Umbilical cord (tissue), 2 donors: ENCODE measurements around the gene GOPC. TPM values are rescaled to one million over a fixed set of nuclear protein-coding genes. Genes with fewer than 3 reads are reported as not detected.
"Not testable (repeated sequence)": the region's sequence is repeated elsewhere in the genome, so short reads cannot be mapped to it uniquely, and the experiment has no call there.

Experiments
- DNase-seq: peaks from one replicate; pipeline ENCODE4 v3.0.0-alpha.2; 2015; ENCODE audit warnings: low spot score
- total RNA-seq: library from RNA; depleted of rRNA; stranded (reverse); fragments of >200 nt; gene quantifications from one replicate; pipeline ENCODE4 v1.2.3, GENCODE V29; 2014; ENCODE audit warnings: low replicate concordance; ENCODE audit not compliant: insufficient read depth

Gene GOPC
- total RNA-seq, 1 donor from 2014 or later = 50.3 TPM

DNA sequence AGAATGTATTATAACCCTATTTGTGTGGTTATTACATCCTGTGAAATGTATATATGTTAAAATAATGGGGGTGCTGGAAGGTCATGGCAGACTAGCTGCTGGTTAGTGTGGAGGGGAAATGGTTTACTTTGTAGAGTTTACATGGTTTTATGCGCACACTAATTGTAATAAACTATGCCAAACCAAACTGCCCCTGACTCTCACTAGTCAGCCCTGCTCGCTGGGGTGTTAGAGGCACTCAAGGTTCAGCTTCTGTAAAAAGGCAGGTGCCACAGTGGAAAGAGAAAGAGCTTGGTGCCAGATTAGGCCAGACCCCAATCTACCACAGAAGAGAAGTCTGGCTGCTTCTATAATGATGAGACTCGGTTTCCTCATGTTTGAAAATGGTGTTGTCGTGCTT lies 52.7 kb downstream of the GOPC start:
- no peak for DNase-seq

DNA sequence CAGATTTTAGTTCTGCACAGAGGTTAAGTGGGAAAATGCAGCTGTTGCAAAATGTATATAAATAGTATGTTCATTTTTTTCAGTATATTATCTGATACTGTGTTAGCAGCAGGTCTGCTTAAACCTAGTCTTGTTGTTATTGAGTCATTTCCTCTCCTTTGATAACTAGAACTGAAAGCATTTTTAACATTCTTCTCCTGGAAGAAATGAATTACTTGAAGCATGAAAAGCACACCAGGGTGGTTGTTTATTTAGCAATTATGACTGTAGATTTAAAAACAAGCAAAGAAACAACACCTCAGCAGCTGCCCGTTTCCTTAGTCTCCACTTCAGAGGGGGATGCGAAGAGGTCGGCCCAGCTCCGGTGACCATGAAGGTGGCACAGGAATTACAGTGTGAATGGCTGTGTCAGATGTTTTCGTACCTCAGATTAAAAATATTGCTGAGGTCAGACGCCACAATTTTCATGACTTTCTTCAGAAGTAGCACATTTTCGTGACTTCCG lies 53.5 kb downstream of the GOPC start:
- DNase-seq = no peak

DNA sequence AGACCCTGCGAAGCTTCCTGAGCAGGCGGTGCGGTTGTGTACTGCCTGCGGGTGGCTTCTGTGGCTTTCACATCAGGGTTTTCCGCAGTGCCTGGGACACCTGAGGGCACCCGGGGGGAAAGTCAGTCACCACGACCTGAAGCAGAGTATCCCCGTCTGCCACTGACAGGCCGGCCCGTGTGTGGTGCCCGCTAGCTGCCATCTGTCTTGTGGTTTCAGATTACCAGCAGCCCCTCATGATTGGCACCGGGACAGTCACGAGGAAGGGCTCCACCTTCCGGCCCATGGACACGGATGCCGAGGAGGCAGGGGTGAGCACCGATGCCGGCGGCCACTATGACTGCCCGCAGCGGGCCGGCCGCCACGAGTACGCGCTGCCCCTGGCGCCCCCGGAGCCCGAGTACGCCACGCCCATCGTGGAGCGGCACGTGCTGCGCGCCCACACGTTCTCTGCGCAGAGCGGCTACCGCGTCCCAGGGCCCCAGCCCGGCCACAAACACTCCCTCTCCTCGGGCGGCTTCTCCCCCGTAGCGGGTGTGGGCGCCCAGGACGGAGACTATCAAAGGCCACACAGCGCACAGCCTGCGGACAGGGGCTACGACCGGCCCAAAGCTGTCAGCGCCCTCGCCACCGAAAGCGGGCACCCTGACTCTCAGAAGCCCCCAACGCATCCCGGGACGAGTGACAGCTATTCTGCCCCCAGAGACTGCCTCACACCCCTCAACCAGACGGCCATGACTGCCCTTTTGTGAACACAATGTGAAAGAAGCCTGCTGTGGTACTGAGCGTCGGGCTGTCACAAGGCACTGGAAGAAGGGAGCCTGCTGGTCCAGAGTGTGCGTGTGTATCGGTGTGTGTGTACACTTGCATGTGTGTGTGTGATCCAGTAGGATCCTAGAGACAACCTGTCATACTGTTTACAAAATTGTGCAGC lies 54.4 kb downstream of the GOPC start:
- peak; percentile 60 for DNase-seq

DNA sequence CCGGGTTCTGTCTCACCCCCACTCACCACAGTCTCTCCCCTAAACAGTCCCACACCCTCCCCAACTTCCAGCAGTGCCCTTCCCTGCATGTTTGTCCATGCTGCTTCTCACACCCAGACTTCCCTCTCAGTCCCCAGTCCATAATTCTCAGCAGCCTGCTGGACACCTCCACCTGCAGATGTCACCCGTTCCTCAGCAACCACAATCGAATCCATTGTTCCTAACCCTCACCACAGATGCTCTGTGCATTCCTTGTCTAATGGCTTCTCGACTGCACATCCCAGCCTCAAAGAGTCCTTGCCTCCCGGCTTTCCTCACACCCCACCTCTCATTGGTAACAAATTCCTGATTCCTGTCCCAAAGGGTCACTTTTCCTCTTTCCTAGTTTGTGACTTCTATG lies 55.6 kb downstream of the GOPC start:
- no peak for DNase-seq

DNA sequence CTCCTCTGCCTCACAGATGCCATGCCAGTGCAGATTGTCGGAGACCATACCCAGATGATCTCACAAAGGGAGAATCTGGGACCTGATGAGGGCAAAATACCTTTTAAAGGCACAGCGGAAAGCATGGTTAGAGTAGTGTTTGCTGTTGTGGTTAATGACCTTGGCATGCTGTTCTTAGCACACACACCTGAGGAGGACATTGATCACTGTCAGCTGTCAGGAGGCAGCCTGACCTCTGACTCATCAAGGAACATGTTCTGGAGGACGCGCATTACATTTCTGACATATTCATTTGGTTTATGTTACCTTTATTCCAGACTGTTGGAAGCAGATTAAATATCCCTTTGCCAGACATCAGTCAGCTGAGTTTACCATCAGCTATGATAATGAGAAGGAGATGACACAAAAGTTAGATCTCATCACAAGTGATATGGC lies 57.1 kb downstream of the GOPC start:
- DNase-seq = no peak

DNA sequence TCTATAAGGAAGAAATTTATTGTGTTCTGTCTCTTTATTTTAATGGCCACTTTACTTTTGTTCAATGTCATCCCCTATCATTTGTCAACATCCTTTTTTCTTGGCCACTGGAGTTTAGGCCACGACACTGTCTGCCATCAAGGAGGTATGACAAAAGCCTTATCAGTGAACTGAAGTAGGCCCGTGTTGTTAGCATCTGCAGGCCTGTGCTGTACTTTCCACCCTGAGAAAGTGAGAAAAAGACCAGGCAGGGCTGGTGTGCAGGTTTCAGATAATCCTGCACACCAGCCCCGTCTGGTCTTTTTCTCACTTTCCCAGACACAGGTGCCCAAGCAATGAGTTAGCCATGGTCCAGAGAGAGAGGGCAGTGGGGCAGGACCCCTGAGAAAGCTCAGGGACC lies 57.6 kb downstream of the GOPC start:
- DNase-seq = no peak

DNA sequence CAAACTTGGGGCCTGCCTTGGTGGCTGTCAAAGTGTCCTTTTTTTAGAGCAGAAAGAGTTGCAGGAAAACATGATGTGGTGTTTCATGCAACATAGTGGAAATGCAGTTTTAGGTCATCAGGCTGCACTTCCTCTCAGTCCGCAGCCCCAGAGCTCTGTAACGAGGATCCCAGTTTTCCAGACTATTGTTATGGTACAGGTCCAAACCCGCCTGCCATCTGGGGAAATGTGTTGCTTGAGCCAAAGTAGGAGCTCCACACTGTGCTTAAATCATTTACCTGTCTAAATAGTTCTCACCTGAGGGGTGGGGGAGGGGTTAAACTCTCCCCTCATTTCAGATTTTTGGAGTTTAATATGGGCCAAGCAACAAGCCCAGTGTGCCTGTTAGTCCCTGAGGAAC lies 59.8 kb downstream of the GOPC start:
- DNase-seq = no peak

DNA sequence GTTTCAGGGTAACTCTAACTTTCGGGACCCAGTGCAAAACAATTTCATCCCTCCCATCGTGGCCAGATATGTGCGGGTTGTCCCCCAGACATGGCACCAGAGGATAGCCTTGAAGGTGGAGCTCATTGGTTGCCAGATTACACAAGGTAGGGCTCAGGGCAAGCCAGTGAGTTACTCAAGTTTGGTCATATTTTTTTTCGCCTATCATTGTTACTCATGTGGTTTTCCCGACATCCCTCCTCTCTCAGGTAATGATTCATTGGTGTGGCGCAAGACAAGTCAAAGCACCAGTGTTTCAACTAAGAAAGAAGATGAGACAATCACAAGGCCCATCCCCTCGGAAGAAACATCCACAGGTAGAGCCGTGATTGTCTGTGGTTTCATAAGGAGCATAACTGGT lies 61.6 kb downstream of the GOPC start:
- DNase-seq = no peak

DNA sequence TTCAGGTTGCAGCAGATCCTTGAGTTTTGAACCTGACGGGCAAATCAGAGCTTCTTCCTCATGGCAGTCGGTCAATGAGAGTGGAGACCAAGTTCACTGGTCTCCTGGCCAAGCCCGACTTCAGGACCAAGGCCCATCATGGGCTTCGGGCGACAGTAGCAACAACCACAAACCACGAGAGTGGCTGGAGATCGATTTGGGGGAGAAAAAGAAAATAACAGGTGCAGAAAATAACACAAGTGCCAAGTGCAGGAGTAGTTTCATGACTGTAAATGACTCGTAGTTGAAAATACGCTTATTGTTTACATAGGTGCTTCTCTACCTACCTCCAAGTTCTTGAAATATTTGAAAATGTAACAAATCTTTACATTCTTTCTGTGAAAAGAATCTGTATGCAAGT lies 63.7 kb downstream of the GOPC start:
- no peak for DNase-seq

DNA sequence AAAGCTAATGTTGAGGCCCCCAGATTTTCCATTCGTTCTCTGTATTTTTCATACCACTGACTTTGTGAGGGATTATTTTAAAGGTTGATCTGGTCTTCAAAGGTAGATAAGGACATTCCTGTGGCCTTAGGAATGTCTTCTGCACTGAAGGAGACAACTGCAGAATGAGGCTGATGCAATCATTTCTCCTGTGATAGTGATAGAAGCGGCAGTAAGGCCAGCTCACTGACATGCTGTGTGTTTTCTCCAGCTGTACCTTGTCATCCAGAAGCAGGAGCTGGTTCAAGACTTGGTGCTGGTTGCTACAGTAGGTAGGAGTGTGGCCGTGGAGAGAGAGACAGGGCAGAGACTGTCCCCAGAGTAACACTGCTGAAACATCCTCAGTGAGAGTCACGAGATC lies 66.0 kb downstream of the GOPC start:
- no peak for DNase-seq

DNA sequence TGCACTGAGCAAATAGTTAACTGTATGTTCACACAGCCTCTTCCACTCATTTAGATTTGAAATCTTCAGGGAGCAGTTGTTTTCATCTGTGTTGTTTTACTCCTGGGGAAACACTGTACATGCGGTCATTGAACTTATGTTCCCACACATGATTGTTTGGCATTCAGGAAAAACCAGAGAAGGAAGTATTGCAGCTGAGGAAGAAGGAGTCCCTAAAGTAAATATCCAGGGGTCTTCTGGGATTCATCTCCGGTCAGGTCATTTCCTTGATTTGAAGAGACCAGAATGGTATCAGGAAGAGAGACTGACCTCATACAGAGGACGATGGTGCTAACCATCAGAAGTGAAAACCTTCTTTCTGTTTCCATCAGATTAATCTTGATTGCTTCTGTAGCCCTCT lies 67.3 kb downstream of the GOPC start:
- DNase-seq = no peak

DNA sequence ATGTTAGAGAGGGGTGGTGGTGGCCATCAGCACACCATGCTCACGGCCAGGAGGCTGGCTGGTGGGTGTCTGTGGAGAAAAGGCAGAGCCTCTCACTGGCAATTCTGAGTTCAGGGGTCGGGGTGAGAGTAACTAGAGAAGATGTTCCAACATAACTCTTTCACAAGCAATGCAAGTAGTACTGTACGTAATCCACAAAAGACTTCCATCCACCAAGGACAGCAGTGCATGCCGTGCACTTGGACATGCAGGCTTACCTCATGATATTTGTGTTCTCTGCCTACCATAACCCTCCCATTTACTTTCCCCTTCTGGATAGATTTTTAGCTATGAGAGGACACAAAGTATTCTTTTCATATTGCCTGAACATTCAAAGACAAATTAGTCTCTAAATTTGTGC lies 68.5 kb downstream of the GOPC start:
- no peak for DNase-seq

DNA sequence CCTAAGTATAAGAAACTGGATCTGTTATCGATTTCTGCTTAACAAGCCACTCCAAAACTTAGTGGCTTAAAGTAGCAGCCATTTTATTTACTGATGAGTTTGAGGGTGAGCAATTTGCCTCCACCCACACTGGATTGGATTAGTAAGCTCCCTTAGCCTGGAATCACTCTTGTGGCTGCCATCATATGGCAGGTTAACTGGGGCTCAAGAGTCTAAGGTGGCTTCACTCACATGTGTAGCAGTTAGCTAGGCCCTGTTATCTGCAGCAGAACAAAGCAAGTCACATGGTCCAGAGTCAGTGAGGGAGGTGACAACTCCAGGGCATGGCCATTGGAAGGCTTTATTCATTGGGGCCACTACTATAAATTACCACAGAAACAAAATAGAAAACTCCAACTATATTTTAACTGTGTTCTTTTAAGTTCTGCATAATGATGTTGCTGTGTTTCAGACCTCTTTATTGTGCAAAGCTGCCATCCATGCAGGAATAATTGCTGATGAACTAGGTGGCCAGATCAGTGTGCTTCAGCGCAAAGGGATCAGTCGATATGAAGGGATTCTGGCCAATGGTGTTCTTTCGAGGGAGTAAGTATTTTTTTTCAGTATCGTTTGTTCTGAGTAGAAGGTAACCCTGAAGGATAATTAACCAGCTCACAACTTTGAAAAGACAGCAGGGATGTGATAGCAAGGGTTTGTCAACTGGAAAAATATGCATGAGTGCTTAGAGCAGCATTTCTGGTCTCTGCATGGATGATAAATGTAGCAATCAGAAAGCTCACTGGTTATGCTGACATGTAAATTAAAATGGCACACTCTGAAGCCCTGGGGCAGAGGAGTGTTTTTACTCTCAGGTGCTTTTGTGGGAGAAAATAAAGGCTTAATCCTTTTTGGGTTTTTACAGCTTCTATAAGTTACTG lies 70.2 kb downstream of the GOPC start:
- no peak for DNase-seq

DNA sequence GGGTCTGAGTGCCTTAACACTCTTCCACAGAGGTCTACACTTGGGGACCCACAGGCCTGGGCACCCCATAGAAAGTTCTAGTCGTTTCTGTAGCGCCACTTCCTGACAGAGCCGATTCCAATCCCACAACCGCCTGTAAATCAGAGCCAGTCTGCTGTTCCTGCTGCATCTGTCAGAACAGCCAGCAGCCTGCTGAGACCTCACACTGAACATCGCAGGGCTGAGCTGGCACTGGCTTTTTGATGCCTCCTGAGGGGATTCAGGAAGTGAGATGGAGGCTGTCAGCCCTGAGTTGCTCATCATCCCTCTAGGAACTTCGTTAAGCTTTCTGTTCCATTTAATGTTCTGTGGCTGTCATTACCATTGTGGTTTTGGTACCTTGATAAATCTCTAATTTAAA lies 71.0 kb downstream of the GOPC start:
- no peak for DNase-seq

DNA sequence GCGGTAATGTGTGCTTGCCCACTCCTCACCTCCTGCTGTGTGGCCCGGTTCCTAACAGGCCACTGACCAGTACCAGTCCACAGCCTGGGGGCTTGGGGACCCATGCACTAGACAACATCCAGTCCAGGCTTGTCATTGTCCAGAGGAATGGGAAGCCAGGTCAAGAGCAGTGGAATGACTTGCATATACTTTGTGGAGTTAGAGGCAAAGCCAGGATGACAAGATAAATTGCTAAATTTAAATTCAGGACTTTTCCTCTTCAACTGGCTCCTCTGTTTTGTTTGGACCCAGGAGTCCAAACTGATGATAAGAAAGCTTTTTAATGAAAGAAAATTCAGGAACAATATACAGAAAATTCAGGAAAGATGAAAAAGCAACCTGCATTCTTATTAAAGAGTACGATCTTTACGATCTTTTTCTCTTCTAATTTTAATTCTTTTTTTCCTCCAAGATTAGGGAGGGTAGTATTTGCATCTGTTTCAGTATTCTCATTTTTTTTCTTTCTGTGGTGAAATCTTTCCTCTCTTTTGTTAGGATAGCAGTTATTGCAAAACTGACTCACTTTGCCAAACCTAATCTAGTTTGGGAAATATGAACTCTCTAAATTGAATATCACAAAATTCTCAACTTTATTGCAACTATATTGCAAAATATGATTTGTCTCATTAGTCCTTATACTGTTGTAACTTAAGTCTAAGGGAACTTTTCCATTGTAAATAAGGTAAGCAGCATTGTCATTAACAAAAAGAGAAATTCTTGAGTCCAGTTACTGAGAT lies 71.7 kb downstream of the GOPC start:
- no peak for DNase-seq

DNA sequence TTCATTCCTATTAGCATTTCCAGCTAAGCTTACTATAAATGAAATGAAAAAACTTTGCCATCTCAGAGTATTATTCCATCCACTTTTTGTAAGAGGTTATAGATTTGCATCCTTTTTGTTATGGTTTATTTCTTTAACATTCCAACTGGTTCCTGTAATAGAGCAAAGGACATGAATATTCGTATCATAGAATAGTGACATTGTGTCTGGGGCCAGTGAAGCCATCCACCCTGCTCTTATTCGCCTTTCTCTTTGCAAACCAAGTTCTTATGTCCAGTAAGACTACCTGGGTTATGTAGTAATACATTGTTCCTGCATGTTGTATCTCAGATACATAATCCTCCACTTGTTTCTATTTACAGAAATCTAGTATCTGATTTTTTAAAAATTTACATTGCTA lies 76.7 kb downstream of the GOPC start:
- DNase-seq = no peak

DNA sequence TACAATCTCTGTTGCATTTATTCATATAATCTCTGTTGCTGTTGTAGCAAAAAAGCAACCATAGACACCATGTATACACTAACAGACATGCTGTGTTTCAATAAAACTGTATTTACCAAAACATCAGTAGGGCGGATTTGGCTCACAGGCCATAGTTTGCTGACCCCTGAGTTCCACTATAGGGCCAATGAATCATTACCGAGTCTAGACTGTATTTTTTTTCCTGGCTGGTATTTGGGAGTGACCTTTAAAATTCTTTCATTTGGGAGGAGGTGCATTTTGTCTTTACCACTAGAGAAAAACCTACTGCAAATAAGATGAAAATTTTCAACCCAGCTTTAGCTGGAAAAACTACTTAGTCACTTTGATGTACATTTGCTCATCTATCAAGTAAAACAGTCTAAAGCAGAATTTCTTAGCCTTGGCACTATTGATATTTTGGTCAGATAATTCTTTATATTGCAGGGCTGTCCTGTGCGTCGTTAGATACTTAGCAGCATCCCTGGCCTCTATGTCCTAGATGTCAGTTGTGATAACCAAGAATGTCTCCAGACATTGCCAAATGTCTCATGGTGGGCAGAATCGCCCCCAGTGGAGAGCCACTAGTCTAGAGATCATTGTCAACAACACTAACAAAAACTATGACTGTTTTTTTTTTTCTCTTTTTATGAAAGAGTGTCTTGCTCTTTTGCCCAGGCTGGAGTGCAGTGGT lies 80.4 kb downstream of the GOPC start:
- DNase-seq = no peak

DNA sequence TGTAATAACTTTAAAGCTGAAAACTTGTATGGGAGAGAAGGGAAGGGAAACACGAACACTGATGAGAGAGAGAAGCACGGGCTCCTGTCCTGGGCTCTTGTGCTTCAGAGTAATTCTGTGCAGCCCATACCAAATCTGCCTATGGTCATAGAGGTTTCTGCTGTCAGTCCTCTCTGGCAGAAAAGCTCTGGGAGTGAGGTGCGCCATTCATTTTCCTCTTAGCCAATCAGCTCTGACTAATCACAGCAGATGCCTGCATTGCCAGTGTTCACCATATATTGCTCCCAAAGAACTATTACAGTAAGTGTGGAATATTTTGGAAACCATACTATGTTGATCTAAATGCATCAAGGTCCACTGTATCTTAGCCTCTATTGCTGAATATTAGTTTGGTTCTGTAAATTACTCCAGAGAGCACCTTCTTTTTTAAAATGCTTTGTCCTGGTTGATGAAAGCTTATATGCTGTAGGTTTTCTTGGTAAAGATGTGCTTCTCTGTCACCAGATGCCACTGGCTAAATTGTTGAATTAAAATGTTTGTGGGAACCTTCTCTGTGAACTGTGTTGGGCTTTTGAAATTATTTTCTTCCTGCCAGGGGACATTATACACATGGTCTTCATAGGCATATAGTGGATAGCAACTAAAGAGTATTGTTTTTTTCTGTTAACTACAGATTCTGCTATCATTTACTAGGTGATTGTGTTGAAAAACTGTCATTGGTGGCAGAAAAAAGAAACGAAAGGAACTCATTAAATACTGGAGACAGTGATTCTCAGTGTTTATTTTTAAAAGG lies 81.5 kb downstream of the GOPC start:
- DNase-seq = no peak

DNA sequence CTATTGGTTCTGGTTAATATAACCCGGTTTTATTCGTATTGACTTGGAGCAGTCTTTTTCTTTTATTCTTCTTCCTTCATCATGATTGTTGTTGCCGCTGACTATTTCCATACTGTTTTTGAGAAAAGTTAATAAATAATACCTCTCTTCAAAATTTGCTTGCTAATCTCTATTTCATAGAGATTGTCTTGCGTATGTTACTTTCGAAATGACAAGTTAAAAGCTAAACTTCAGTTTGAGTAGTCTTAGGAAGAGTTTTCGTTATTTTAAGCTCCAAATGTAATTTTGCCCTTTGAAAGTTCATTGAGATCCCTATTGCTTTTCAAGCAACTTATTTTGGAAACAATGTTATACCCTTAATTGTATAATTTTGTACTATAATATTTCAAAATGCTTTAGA lies 83.4 kb downstream of the GOPC start:
- no peak for DNase-seq

DNA sequence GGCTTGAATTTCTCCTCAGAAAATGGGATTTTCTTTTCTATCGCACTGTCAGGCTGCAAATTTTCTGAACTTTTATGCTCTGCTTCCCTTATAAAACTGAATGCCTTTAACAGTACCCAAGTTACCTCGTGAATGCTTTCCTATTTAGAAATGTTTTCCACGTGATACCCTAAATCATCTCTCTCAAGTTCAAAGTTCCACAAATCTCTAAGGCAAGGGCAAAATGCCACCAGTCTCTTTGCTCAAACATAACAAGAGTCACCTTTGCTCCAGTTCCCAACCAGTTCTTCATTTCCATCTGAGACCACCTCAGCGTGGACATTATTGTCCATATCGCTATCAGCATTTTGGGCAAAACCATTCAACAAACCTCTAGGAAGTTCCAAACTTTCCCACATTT lies 84.3 kb downstream of the GOPC start:
- not testable (repeated sequence) for DNase-seq
